ENCODE measurements around the gene CHKA.

DNA sequence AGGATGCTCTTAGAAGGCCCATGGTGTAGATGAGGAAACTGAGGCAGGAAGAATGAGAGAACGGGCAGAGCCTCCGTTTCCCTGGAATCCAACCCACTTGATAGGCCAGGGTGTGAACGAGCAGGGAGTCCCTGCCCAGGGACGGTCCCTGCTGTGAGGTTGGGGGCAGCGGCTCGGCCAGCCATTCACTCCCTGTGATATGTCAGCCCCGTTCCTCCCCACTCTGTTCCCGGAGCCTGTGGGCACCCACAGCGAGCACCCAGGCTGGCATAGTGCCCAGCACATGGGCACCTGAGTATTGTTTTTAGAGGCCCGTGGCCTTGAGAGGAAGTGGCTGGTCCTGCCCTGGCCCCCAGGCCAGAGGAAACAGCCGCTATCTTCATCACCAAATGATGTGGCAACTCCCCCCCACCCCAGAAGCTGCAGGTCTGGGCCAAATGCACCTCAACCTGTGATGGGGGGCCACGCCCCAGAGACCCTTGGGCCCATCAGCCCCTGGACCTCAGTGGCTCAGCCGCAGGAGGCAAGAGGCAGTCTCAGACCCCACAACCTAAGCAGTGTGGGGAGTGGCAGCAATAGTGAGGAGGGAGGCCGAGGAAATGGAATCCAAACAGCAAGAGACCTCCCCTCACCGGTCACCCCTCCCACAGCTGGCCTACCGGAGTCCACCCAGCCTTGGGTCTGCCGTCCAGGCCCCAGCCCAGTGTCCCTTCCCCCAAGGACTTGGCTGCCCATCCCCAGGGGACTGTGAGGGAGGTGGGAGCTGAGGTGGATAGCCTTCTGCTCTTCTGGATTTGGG, 108.9 kb downstream of the CHKA start:
- TF ChIP-seq, protein P1, sequence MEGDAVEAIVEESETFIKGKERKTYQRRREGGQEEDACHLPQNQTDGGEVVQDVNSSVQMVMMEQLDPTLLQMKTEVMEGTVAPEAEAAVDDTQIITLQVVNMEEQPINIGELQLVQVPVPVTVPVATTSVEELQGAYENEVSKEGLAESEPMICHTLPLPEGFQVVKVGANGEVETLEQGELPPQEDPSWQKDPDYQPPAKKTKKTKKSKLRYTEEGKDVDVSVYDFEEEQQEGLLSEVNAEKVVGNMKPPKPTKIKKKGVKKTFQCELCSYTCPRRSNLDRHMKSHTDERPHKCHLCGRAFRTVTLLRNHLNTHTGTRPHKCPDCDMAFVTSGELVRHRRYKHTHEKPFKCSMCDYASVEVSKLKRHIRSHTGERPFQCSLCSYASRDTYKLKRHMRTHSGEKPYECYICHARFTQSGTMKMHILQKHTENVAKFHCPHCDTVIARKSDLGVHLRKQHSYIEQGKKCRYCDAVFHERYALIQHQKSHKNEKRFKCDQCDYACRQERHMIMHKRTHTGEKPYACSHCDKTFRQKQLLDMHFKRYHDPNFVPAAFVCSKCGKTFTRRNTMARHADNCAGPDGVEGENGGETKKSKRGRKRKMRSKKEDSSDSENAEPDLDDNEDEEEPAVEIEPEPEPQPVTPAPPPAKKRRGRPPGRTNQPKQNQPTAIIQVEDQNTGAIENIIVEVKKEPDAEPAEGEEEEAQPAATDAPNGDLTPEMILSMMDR (IDR thresholded peaks at IDR 0.05) = no peak
- TF ChIP-seq POLR2A (IDR thresholded peaks at IDR 0.05) = no peak

All from thyroid gland (tissue), 4 donors.